Keratinocyte (primary cell): ENCODE measurements around the gene PLAAT3.

Source experiments
- CTCF ChIP-seq, 3 experiments: IDR thresholded peaks in 1 of 3; conservative IDR thresholded peaks in 1 of 3; optimal IDR thresholded peaks in 1 of 3; 2 replicates in 2 of 3; 3 replicates in 1 of 3; pipeline versions ENCODE3 to v1.5.1; 2011; ENCODE audit warnings: low read length in 3 of 3, mild to moderate bottlenecking in 3 of 3, moderate library complexity in 2 of 3, control low read depth in 1 of 3, inconsistent platforms in 1 of 3; ENCODE audit not compliant: insufficient read depth in 2 of 3; ENCODE audit errors: extremely low read depth in 1 of 3
- EZH2 ChIP-seq: IDR thresholded peaks from one replicate; pipeline ENCODE4 v1.6.1; 2012; ENCODE audit warnings: inconsistent platforms, mild to moderate bottlenecking, low read length, moderate library complexity

DNA sequence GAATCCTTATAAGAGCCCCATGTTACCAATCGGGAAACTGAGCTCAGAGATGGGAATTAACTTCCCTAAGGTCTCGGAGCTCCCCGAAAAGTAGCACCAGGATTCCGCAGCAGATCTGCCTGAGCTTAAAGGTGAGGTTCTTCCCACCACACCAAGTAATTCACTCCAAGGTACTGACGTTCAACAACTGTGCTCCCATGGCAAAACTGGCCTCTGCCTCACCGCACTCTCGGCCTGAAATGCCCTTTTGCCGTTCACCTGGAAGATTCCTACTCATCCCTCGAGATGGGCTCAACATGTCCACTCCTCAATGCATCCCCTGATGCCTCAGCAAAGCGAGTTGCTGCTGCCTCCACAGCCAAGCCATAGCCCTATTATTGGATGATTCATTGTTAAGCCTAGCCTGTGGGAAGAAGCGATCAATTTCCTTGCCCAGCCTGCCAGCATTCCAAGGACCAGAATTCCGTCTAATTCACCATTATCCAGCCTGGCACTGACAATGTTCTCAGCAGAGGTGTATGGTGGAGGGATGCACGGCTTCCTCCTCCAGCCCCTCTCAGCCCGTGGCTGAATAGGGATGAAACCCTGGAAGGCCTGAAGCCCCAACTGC is 4.2 kb downstream of the PLAAT3 start:
- TF ChIP-seq CTCF (optimal IDR thresholded peaks at IDR 0.05 in 1 of 3, IDR thresholded peaks at IDR 0.05 in 1 of 3, conservative IDR thresholded peaks at IDR 0.05 in 1 of 3; ENCODE audit: extremely low read depth in 1 of 3, insufficient read depth in 2 of 3, low read length in 3 of 3) = no peak
- TF ChIP-seq EZH2 = no peak
